Panc1 (cell line): ENCODE measurements around the gene NOX3. TPM values are rescaled to one million over a fixed set of nuclear protein-coding genes. Genes with fewer than 3 reads are reported as not detected.

ENCODE experiments used
- total RNA-seq: library from RNA; stranded (reverse); gene quantifications from one replicate; pipeline ENCODE4 v1.2.1, GENCODE V29; 2021; ENCODE audit not compliant: unreplicated experiment

Gene NOX3
- total RNA-seq, 1 experiment from 2014 or later = not detected

Other genes starting within 250 kb of the NOX3 start
- not detected for gene CLDN20, start 191.8 kb downstream of the NOX3 start, total RNA-seq
- gene TFB1M, start 141.4 kb downstream of the NOX3 start, total RNA-seq = 32.0 TPM